GM12878 (cell line): ENCODE data around the gene KCNQ1OT1. TPM values are rescaled to one million over a fixed set of nuclear protein-coding genes. Genes with fewer than 3 reads are reported as not detected.

Experiments used
- ATAC-seq: fragments of 200-7000 bp; cut with Tn5 transposase; 3 replicates; pipeline ENCODE4 v1.9.1; 2020; ENCODE audit warnings: mild to moderate bottlenecking, moderate library complexity
- BruUV-seq: library from RNA; stranded (reverse); fragments of 400-500 nt; replicated peaks from 2 replicates; lab custom pipeline; 2021; lab: Mats Ljungman, UMichigan
- CTCF ChIA-PET: fragments of 300-600 bp; sonication (Branson Sonifier 250); formaldehyde crosslinking; extraction: SDS; loops from one replicate; lab custom pipeline; 2021; ENCODE audit warnings: inconsistent platforms; lab: Yijun Ruan, JAX
- POLR2A ChIA-PET: fragments of 350-600 bp; formaldehyde crosslinking; extraction: SDS; loops from one replicate; lab custom pipeline; 2021; ENCODE audit warnings: inconsistent platforms; lab: Charles Lee
- RAD21 ChIA-PET: fragments of 300-600 bp; sonication (Branson Sonifier 250); formaldehyde crosslinking; loops from one replicate; lab custom pipeline; 2023; ENCODE audit warnings: antibody characterized with exemption; ENCODE audit not compliant: unreplicated experiment; lab: Charles Lee
- SMC1A ChIA-PET: fragments of 300-600 bp; sonication (Branson Sonifier 250); formaldehyde crosslinking; loops from one replicate; lab custom pipeline; 2023; ENCODE audit not compliant: unreplicated experiment, uncharacterized antibody; lab: Charles Lee
- DNase-seq: peaks from one replicate; pipeline ENCODE4 v3.0.0-alpha.2; 2011; ENCODE audit warnings: low read depth, low spot score
- FAIRE-seq: peaks from 3 replicates; lab custom pipeline; 2011; peaks lifted over from hg19 to GRCh38; lab: Jason Lieb, UNC
- H2AFZ ChIP-seq: 2 replicates; pipeline ENCODE4 v1.6.0; 2011; ENCODE audit warnings: low read depth, low read length, control low read depth; ENCODE audit not compliant: control insufficient read depth
- H3K27ac ChIP-seq: 2 replicates; pipeline ENCODE4 v1.5.1; 2011; ENCODE audit warnings: control low read depth; ENCODE audit not compliant: control insufficient read depth, insufficient read depth
- H3K27me3 ChIP-seq, 2 experiments: replicated peaks in 1 of 2; 2 replicates each; pipeline versions ENCODE4 v1.6.0 to v1.6.1; 2011; ENCODE audit warnings: low read length in 1 of 2; ENCODE audit not compliant: control insufficient read depth in 2 of 2, insufficient read depth in 2 of 2
- H3K36me3 ChIP-seq, 2 experiments: 2 replicates each; pipeline ENCODE4 v1.5.1; 2011; ENCODE audit warnings: low read length in 1 of 2; ENCODE audit not compliant: control insufficient read depth in 2 of 2, insufficient read depth in 2 of 2
- H3K4me1 ChIP-seq: 2 replicates; pipeline ENCODE4 v1.6.1; 2011; ENCODE audit warnings: mild to moderate bottlenecking, low read length, moderate library complexity, mixed read lengths; ENCODE audit not compliant: control insufficient read depth, insufficient read depth
- H3K4me2 ChIP-seq: 2 replicates; pipeline ENCODE4 v1.6.0; 2011; ENCODE audit warnings: control low read depth; ENCODE audit not compliant: control insufficient read depth, insufficient read depth
- H3K4me3 ChIP-seq: fragments of 200-600 bp; sonication (generic); 2 replicates; pipeline ENCODE4 v1.5.1; 2016
- H3K79me2 ChIP-seq: 2 replicates; pipeline ENCODE4 v1.6.0; 2011; ENCODE audit warnings: low read length; ENCODE audit not compliant: control insufficient read depth, insufficient read depth
- H3K9ac ChIP-seq: 2 replicates; pipeline ENCODE4 v1.8.0; 2011; ENCODE audit warnings: low read length, control low read depth, mixed read lengths; ENCODE audit not compliant: control insufficient read depth, insufficient read depth
- H3K9me3 ChIP-seq: replicated peaks from 3 replicates; pipeline ENCODE4 v1.5.1; 2011; ENCODE audit warnings: mild to moderate bottlenecking, low read length; ENCODE audit not compliant: control insufficient read depth, insufficient read depth
- H4K20me1 ChIP-seq: 2 replicates; pipeline ENCODE4 v1.6.0; 2011; ENCODE audit not compliant: control insufficient read depth, insufficient read depth
- CBFB ChIP-seq: IDR thresholded peaks from 2 replicates; pipeline ENCODE4 v1.6.1; 2016; ENCODE audit warnings: antibody characterized with exemption, low read depth
- EP300 ChIP-seq, 2 experiments: fragments of 150-350 bp in 1 of 2; IDR thresholded peaks; 2 replicates each; pipeline ENCODE4 v1.6.1; 2011 to 2012; ENCODE audit warnings: low read depth in 2 of 2, low read length in 2 of 2, borderline replicate concordance in 1 of 2, improper control_type of control experiment in 1 of 2, inconsistent platforms in 1 of 2; ENCODE audit not compliant: control insufficient read depth in 1 of 2
- HDAC6 ChIP-seq: fragments of 200-600 bp; sonication (generic); IDR thresholded peaks from one replicate; pipeline ENCODE4 v1.8.0; 2017; ENCODE audit warnings: antibody characterized with exemption; ENCODE audit not compliant: unreplicated experiment
- KDM1A ChIP-seq: fragments of 200-600 bp; sonication (generic); IDR thresholded peaks from 2 replicates; pipeline ENCODE4 v1.6.1; 2016; ENCODE audit warnings: borderline replicate concordance
- LARP7 ChIP-seq: fragments of 450-650 bp; IDR thresholded peaks from 2 replicates; pipeline ENCODE4 v1.6.1; 2017; ENCODE audit warnings: mild to moderate bottlenecking
- NR2F1 ChIP-seq: fragments of 450-650 bp; conservative IDR thresholded peaks from 2 replicates; pipeline ENCODE4 v1.6.1; 2017; ENCODE audit warnings: mild to moderate bottlenecking
- POLR2A ChIP-seq: IDR thresholded peaks from 2 replicates; pipeline ENCODE4 v1.6.1; 2011; ENCODE audit warnings: low read depth, mild to moderate bottlenecking, low read length
- SIN3A ChIP-seq: IDR thresholded peaks from 2 replicates; pipeline ENCODE4 v1.6.1; 2012; ENCODE audit warnings: low read depth, low read length, improper control_type of control experiment
- SPI1 ChIP-seq: IDR thresholded peaks from 2 replicates; pipeline ENCODE4 v1.6.1; 2011; ENCODE audit warnings: low read depth, mild to moderate bottlenecking, low read length, moderate library complexity, borderline replicate concordance; ENCODE audit not compliant: insufficient read depth
- WRNIP1 ChIP-seq: IDR thresholded peaks from 2 replicates; pipeline ENCODE4 v1.6.1; 2011; ENCODE audit warnings: low read depth, low read length, improper control_type of control experiment, borderline replicate concordance
- WGBS: methylation state at CpG from one replicate; pipeline ENCODE4 v1.1.6; 2016; ENCODE audit warnings: low lambda C conversion rate; ENCODE audit not compliant: insufficient replicate concordance, insufficient coverage; ENCODE audit errors: missing lambda C conversion rate; 5-methylcytosine and 5-hydroxymethylcytosine counted together
- in situ Hi-C: fragments of 300-500 bp; cut with MboI; formaldehyde crosslinking; loops from 9 replicates; pipeline ENCODE4 v1.14.3; 2018; ENCODE audit warnings: mixed read lengths
- intact Hi-C: fragments of 100-400 bp; cut with micrococcal nuclease; formaldehyde crosslinking; loops from one replicate; pipeline ENCODE4 v1.14.2; 2022; ENCODE audit not compliant: unreplicated experiment
- polyA plus RNA-seq, 11 experiments: library from polyadenylated mRNA; depleted of rRNA in 4 of 11; unstranded in 6 of 11; stranded (reverse) in 5 of 11; fragments of >200 nt; fragmentation: Nextera tagmentation in 4 of 11; fragmentation: Illumina TruSeq in 1 of 11; extraction: Ambion mirVana in 4 of 11; extraction: Trizol in 1 of 11; gene quantifications; 1 replicate in 1 of 11; 2 replicates in 10 of 11; pipeline versions ENCODE4 v1.2.1 to v1.2.3, GENCODE V29; 2011 to 2016; ENCODE audit warnings: inconsistent platforms in 2 of 11, missing spikeins in 2 of 11, low read depth in 1 of 11
- total RNA-seq, 4 experiments: library from RNA; depleted of rRNA in 3 of 4; stranded (reverse); fragments of >200 nt in 3 of 4; fragmentation: Illumina TruSeq in 1 of 4; extraction: Trizol in 1 of 4; gene quantifications; 2 replicates each; pipeline versions ENCODE4 v1.2.1 to v1.2.3, GENCODE V29; 2013 to 2021
- TF ChIP-seq, protein P1 (sequence below): IDR thresholded peaks from 2 replicates; pipeline ENCODE4 v1.6.1; 2012; ENCODE audit warnings: low read depth, low read length, improper control_type of control experiment

Gene KCNQ1OT1
- total and polyA plus RNA-seq, 10 of the 15 experiments (the other 5 are each of a cell fraction or from before 2014, with no cell fraction given) = 0.02 to 1.6 (median 0.41) TPM

DNA sequence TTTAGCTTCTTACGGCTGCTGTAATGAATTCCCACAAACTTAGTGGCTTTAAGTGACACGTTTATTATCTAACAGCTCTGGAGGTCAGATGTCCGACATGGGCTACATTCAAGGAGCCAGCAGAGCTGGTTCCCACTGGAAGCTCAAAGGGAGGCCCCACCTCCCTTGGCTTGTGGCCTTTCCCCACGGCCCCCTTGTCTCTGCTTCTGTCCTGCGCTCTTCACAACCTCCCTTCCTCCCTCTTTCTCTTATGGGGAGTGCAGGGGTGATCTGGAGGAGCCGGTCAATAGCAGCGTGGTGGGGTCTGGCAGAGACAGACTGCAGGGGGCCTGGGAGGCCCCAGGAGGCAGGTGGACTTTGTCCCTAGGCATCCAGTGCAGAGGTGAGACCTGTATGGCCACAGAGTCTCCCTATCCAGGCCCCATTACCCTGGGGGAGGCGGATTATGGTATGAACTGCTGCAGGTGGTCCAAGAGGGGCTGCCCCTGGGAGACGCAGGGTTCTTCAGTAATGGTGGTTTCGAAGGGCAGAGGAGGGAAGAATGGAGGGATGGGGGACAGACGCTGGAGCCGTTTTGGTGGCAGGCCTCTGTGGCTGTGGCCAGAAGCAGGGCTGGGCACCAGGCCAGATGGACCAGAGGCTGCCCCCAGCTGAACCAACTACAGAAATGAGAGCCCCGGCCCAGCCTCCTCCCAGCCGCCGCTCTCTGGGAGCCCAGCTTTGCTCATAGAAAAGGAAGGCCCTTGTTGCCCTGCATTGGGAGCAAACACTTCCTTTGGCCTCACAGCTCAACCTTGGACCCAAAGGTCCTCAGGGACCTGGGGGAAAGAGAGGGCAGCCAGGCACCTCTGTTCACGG is 30.7 kb upstream of the KCNQ1OT1 start:
- DNase-seq = no peak
- H3K4me1 ChIP-seq = no peaks in the 10 kb centered on the region
- 43% methylated on average over 16 of the region's 16 CpGs for WGBS
- H3K27me3 ChIP-seq = no peaks in the 10 kb centered on the region; a peak in 2 of 4 replicates
- intact Hi-C loops = no loop called here
- no peak overlapping the region for H2AFZ ChIP-seq
- no peaks in the 10 kb centered on the region for H4K20me1 ChIP-seq
- no peak overlapping the region for H3K27ac ChIP-seq
- H3K79me2 ChIP-seq = no peaks in the 10 kb centered on the region
- CTCF ChIA-PET = no interaction called here
- TF ChIP-seq LARP7 (no peak), SIN3A (no peak), NR2F1 (no peak), CBFB (no peak), POLR2A (no peak), WRNIP1 (no peak), HDAC6 (no peak), KDM1A (no peak), EP300 (IDR thresholded peaks at IDR 0.05; ENCODE audit: borderline replicate concordance in 1 of 2, control insufficient read depth in 1 of 2, low read depth in 2 of 2, low read length in 2 of 2) (no peak), SPI1 (no peak)
- TF ChIP-seq, protein P1, sequence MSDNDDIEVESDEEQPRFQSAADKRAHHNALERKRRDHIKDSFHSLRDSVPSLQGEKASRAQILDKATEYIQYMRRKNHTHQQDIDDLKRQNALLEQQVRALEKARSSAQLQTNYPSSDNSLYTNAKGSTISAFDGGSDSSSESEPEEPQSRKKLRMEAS = no peak
- TF ChIP-seq, all 136 proteins: peak for 0
- SMC1A ChIA-PET = no interaction called here
- RAD21 ChIA-PET = no interaction called here
- Histone ChIP-seq H3K9me3 (no peaks in the 10 kb centered on the region), H3K9ac (no peak overlapping the region), H3K36me3 (no peaks in the 10 kb centered on the region), H3K4me3 (no peak overlapping the region), H3K4me2 (no peak overlapping the region)
- ATAC-seq = no peak
- in situ Hi-C loops = no loop called here
- POLR2A ChIA-PET = no interaction called here
- BruUV-seq = no TSS peak
- FAIRE-seq = no peak
